GM18519 (cell line): ENCODE data around the gene SERTAD2.

Experiments used
- ATAC-seq: cut with Tn5 transposase; IDR thresholded peaks from one replicate; pipeline ENCODE4 v1.9.1; 2021; ENCODE audit warnings: mild to moderate bottlenecking, moderate library complexity; ENCODE audit not compliant: unreplicated experiment, low FRiP score

SERTAD2 gene

GRCh38 chr2:64632835-64633819 lies 20.6 kb downstream of the SERTAD2 start:
- ATAC-seq, result no peak

GRCh38 chr2:64631771-64632170 lies 21.9 kb downstream of the SERTAD2 start:
- no peak for ATAC-seq

GRCh38 chr2:64630752-64631151 lies 23.0 kb downstream of the SERTAD2 start:
- no peak for ATAC-seq

GRCh38 chr2:64629875-64630274 lies 23.8 kb downstream of the SERTAD2 start:
- ATAC-seq, result no peak

- no peak for ATAC-seq
Observed at GRCh38 chr2:64629329-64629781, 24.4 kb downstream of the SERTAD2 start.

- no peak for ATAC-seq
Observed at GRCh38 chr2:64627860-64628841, 25.6 kb downstream of the SERTAD2 start.

GRCh38 chr2:64626963-64627760 lies 26.6 kb downstream of the SERTAD2 start:
- no peak for ATAC-seq

GRCh38 chr2:64626146-64626809 lies 27.4 kb downstream of the SERTAD2 start:
- no peak for ATAC-seq

GRCh38 chr2:64625299-64626145 lies 28.2 kb downstream of the SERTAD2 start:
- ATAC-seq, result no peak

GRCh38 chr2:64624862-64625261 lies 28.9 kb downstream of the SERTAD2 start:
- no peak for ATAC-seq

- ATAC-seq, result no peak
Observed at GRCh38 chr2:64624108-64624610, 29.6 kb downstream of the SERTAD2 start.

GRCh38 chr2:64623242-64623850 lies 30.4 kb downstream of the SERTAD2 start:
- ATAC-seq, result no peak

- no peak for ATAC-seq
Observed at GRCh38 chr2:64622443-64623241, 31.1 kb downstream of the SERTAD2 start.

GRCh38 chr2:64620661-64621060 lies 33.1 kb downstream of the SERTAD2 start:
- ATAC-seq, result no peak

GRCh38 chr2:64617631-64618151 lies 36.0 kb downstream of the SERTAD2 start:
- ATAC-seq, result no peak

- ATAC-seq, result no peak
Observed at GRCh38 chr2:64615844-64616536, 37.7 kb downstream of the SERTAD2 start.
